Panc1 (cell line): Measurements from ENCODE around the gene NEXN. TPM values are rescaled to one million over a fixed set of nuclear protein-coding genes. Genes with fewer than 3 reads are reported as not detected.

Source experiments
- ATAC-seq: fragments of 200-7000 bp; cut with Tn5 transposase; 2 replicates; pipeline ENCODE4 v1.9.1; 2020; ENCODE audit warnings: mild to moderate bottlenecking, moderate library complexity
- BruUV-seq: library from RNA; stranded (reverse); fragments of 400-500 nt; replicated peaks from 2 replicates; lab custom pipeline; 2021; lab: Mats Ljungman, UMichigan
- CTCF ChIA-PET: fragments of 300-600 bp; sonication (Branson Sonifier 250); formaldehyde crosslinking; loops from one replicate; lab custom pipeline; 2022; ENCODE audit warnings: antibody characterized with exemption; lab: Charles Lee
- POLR2A ChIA-PET: fragments of 300-600 bp; sonication (Branson Sonifier 250); formaldehyde crosslinking; loops from one replicate; lab custom pipeline; 2022; ENCODE audit warnings: antibody characterized with exemption; lab: Charles Lee
- DNase-seq: peaks from one replicate; pipeline ENCODE4 v3.0.0-alpha.2; 2010; ENCODE audit warnings: low read depth, low spot score
- H3K27ac ChIP-seq: 2 replicates; pipeline ENCODE4 v1.5.1; 2011; ENCODE audit warnings: mild to moderate bottlenecking, low read length, inconsistent platforms
- H3K27me3 ChIP-seq: fragments of 200-500 bp; sonication (Bioruptor generic); 2 replicates; pipeline ENCODE4 v1.6.0; 2014; ENCODE audit warnings: low read length, inconsistent platforms; ENCODE audit not compliant: control insufficient read depth, insufficient read depth
- H3K36me3 ChIP-seq: fragments of 200-500 bp; sonication (Bioruptor generic); 2 replicates; pipeline ENCODE4 v1.5.1; 2014; ENCODE audit warnings: inconsistent platforms, mild to moderate bottlenecking, low read length, moderate library complexity; ENCODE audit not compliant: control insufficient read depth, insufficient read depth
- H3K4me1 ChIP-seq: 2 replicates; pipeline ENCODE4 v1.5.1; 2011; ENCODE audit warnings: inconsistent platforms, mild to moderate bottlenecking, low read length, moderate library complexity; ENCODE audit not compliant: control insufficient read depth, insufficient read depth
- H3K4me3 ChIP-seq, 2 experiments: 2 replicates each; pipeline ENCODE4 v1.5.1; 2011 to 2012; ENCODE audit warnings: low read depth in 2 of 2, low read length in 2 of 2, mild to moderate bottlenecking in 2 of 2, inconsistent platforms in 1 of 2, moderate library complexity in 1 of 2
- H3K9me3 ChIP-seq: fragments of 200-500 bp; sonication (Bioruptor generic); 2 replicates; pipeline ENCODE4 v1.5.1; 2014; ENCODE audit warnings: low read depth, mild to moderate bottlenecking, inconsistent platforms, low read length, moderate library complexity; ENCODE audit not compliant: control insufficient read depth, insufficient read depth
- CTCF ChIP-seq: fragments of 450-650 bp; IDR thresholded peaks from 2 replicates; pipeline ENCODE4 v1.5.1; 2017; ENCODE audit warnings: mild to moderate bottlenecking
- POLR2AphosphoS5 ChIP-seq: IDR thresholded peaks from 2 replicates; pipeline ENCODE4 v1.6.1; 2012; ENCODE audit warnings: mild to moderate bottlenecking, low read depth, low read length, moderate library complexity
- REST ChIP-seq, 2 experiments: IDR thresholded peaks; 2 replicates each; pipeline ENCODE4 v1.6.1; 2011 to 2012; ENCODE audit warnings: low read depth in 2 of 2, control low read depth in 1 of 2, low read length in 1 of 2, mild to moderate bottlenecking in 1 of 2, moderate library complexity in 1 of 2; ENCODE audit not compliant: insufficient read depth in 1 of 2
- SIN3A ChIP-seq: IDR thresholded peaks from 2 replicates; pipeline ENCODE4 v1.6.1; 2012; ENCODE audit warnings: low read depth, mild to moderate bottlenecking, low read length, moderate library complexity, borderline replicate concordance; ENCODE audit not compliant: insufficient read depth
- TCF7L2 ChIP-seq: IDR thresholded peaks from 2 replicates; pipeline ENCODE4 v1.6.1; 2011; ENCODE audit warnings: mild to moderate bottlenecking, low read depth, low read length, inconsistent platforms
- in situ Hi-C: cut with HindIII; loops from 2 replicates; pipeline ENCODE4 v1.10.0; 2016; ENCODE audit warnings: low sequenced_read_pairs, low pct_unique_long_range_greater_than_20kb
- intact Hi-C: fragments of 100-400 bp; cut with micrococcal nuclease; formaldehyde crosslinking; loops from one replicate; pipeline ENCODE4 v1.10.0; 2022; ENCODE audit not compliant: unreplicated experiment
- total RNA-seq: library from RNA; stranded (reverse); gene quantifications from one replicate; pipeline ENCODE4 v1.2.1, GENCODE V29; 2021; ENCODE audit not compliant: unreplicated experiment

NEXN gene
- total RNA-seq, 1 experiment from 2014 or later = 5.4 TPM

- Histone ChIP-seq H3K9me3 (no peaks in the 10 kb centered on the region), H3K27me3 (no peaks in the 10 kb centered on the region), H3K36me3 (peaks cover 78% of the 10 kb centered on the region), H3K4me3 (no peak overlapping the region), H3K27ac (no peak overlapping the region), H3K4me1 (no peaks in the 10 kb centered on the region)
- ChIA-PET CTCF (no interaction called here), POLR2A (interaction anchor here (0.6 to 0.7 kb wide), 2 partner anchors 19 to 216 kb away, joined by 3 to 5 read pairs; no protein-coding TSS in a partner anchor)
- intact Hi-C loops = no loop called here
- TF ChIP-seq REST (IDR thresholded peaks at IDR 0.05; ENCODE audit: insufficient read depth in 1 of 2, low read depth in 2 of 2, low read length in 1 of 2) (no peak), SIN3A (no peak)
- no peak for ATAC-seq
- BruUV-seq = no TSS peak
- no peak for DNase-seq
- in situ Hi-C loops = no loop called here
Observed at GRCh38 chr1:77956464-77956863, 68.0 kb downstream of the NEXN start.

- H3K27me3 ChIP-seq = no peaks in the 10 kb centered on the region
- no peak for TF ChIP-seq SIN3A
- TF ChIP-seq POLR2AphosphoS5 = no peak
- no peak for TF ChIP-seq TCF7L2
- TF ChIP-seq REST (IDR thresholded peaks at IDR 0.05; ENCODE audit: insufficient read depth in 1 of 2, low read depth in 2 of 2, low read length in 1 of 2) = no peak
- no peak for TF ChIP-seq CTCF
- no peak overlapping the region for H3K4me3 ChIP-seq
- DNase-seq (no peak), ATAC-seq (no peak)
- H3K27ac ChIP-seq = no peak overlapping the region
- peaks cover 92% of the 10 kb centered on the region for H3K36me3 ChIP-seq
- no peaks in the 10 kb centered on the region for H3K4me1 ChIP-seq
- ChIA-PET CTCF (no interaction called here), POLR2A (no interaction called here)
- H3K9me3 ChIP-seq = no peaks in the 10 kb centered on the region
- BruUV-seq = no TSS peak
- in situ Hi-C loops (no loop called here), intact Hi-C loops (no loop called here)
Observed at GRCh38 chr1:77958391-77958790, 70.0 kb downstream of the NEXN start.
